HG03159 (cell line): Measurements from ENCODE around the gene POP5.
"Not testable (repeated sequence)": the region's sequence is repeated elsewhere in the genome, so short reads cannot be mapped to it uniquely, and the experiment has no call there.

Experiments used
- ATAC-seq: cut with Tn5 transposase; IDR thresholded peaks from one replicate; pipeline ENCODE4 v1.9.1; 2021; ENCODE audit warnings: mild to moderate bottlenecking, moderate library complexity; ENCODE audit not compliant: unreplicated experiment

Gene POP5, protein sequence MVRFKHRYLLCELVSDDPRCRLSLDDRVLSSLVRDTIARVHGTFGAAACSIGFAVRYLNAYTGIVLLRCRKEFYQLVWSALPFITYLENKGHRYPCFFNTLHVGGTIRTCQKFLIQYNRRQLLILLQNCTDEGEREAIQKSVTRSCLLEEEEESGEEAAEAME

GRCh38 chr12:120580787-120581723 is at the start of gene POP5:
TSS of gene POP5 (minus strand) at chr12:120581402. CDS start at chr12:120581362, 40 bp downstream.
- peak; percentile 89 for ATAC-seq

GRCh38 chr12:120630104-120630892 is 49.1 kb upstream of the POP5 start:
- ATAC-seq, result no peak

GRCh38 chr12:120628919-120629318 is 47.7 kb upstream of the POP5 start:
- ATAC-seq, result no peak

- no peak for ATAC-seq
Measured at GRCh38 chr12:120625557-120626419, 44.6 kb upstream of the POP5 start.

GRCh38 chr12:120620624-120621023 is 39.4 kb upstream of the POP5 start:
- no peak for ATAC-seq

GRCh38 chr12:120618954-120619615 is 37.9 kb upstream of the POP5 start:
- ATAC-seq, result no peak

DNA sequence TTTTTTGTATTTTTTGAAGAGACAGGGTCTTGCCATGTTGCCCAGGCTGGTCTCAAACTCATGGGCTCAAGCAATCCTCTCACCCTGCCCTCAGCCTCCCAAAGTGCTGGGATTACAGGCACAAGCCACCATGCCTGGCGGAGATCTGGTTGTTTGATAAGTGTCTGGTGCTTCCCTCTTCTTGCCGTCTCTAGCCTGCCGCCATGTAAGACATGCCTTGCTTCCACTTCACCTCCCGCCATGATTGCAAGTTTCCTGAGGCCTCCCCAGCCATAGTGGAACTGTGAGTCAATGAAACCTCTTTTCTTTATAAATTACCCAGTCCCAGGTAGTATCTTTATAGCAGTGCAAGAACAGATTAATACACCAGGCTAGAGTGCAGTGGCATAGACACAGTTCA is 36.6 kb upstream of the POP5 start:
- not testable (repeated sequence) for ATAC-seq

DNA sequence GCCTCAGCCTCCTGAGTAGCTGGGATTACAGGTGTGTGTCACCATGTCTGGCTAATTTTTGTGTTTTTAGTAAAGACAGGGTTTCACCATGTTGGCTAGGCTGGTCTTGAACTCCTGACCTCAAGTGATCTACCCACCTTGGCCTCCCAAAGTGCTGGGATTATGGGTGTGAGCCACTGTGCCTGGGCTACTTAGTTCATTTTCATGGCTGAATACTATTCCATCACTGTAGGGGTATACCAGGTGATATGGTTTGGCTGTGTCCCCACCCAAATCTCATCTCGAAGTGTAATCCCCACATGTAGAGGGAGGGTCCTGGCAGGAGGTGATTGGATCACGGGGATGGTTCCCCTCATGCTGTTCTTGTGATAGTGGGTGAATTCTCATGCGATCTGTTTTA is 36.0 kb upstream of the POP5 start:
- not testable (repeated sequence) for ATAC-seq

DNA sequence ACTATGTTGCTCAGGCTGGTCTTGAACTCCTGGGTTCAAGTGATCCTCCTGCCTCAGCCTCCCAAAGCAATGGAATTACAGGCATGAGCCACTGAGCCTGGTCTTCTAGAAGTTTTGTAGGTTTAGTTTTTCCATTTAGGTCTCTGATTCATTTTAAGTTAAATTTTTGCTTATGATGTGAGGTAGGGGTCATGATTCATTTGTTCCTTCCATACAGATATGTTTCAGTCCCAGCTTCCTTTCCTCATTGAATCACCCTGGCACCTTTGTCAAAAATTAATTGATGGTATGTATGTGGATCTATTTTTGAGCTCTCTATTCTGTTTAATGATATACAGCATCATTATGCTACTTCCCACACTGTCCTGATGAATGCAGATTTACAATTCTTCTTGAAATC is 33.6 kb upstream of the POP5 start:
- no peak for ATAC-seq

DNA sequence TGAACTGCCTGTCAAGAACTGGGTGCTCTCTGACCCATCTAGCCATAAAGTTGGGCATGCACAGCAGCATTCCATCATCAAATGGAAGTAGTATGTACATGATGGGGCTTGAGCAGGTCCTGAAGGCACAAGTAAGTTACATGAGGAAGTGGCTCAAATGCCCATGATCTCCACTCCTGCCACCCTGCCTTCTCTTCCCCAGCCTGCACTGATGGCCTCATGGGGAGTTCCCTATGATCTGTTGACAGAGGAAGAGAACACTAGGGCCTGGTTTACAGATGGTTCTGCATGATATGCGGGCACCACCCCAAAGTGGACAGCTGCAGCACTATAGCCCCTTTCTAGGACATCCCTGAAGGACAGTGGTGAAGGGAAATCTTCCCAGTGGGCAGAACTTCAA is 30.3 kb upstream of the POP5 start:
- not testable (repeated sequence) for ATAC-seq

GRCh38 chr12:120610560-120610959 is 29.4 kb upstream of the POP5 start:
- no peak for ATAC-seq

GRCh38 chr12:120602416-120602815 is 21.2 kb upstream of the POP5 start:
- ATAC-seq, result not testable (repeated sequence)

GRCh38 chr12:120599672-120600552 is 18.7 kb upstream of the POP5 start:
- no peak for ATAC-seq

DNA sequence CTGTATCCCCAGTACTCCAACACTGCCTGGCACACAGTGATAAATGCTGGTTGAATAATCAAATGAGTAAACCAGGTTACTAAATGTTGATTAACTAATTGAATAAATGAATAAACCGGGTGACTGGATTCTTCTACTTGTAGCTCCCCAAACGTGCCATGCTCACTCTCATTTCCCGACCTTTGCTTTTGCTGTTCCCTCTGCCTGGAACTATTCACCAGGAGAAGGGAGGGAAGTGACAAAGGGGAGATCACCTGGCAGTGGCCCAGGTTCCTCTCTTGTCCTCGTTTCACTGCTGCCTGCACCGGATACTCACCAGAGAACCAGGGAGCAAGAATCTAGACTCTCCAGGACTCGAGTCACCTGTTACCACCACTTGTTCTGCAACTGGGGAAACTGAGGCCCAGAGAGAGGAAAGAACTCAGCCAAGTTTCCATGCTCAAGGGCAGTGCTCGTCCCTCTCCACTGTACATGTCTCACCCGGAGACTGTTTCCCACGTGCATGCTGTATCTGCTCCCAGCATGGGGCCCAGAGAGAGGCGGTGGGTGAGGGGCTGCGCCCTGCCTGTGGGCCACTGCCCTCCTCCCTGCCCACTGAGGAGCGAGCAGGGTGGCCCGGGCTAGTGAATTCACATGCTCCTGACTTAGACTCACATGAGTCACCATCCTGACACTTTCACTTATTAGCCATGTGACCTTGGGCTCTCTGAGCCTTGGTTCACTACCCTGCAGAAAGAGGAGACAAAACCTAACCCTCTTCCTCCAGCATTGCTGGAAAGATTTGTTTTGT is 17.7 kb upstream of the POP5 start:
- ATAC-seq, result no peak

- ATAC-seq, result no peak
Measured at GRCh38 chr12:120597861-120598260, 16.7 kb upstream of the POP5 start.

- no peak for ATAC-seq
Measured at GRCh38 chr12:120596901-120597300, 15.7 kb upstream of the POP5 start.

- ATAC-seq, result no peak
Measured at GRCh38 chr12:120592121-120593049, 11.2 kb upstream of the POP5 start.
